Activated naive CD8-positive, alpha-beta T cell treated with anti-CD3 and anti-CD28 coated beads for 36 hours (primary cell): ENCODE data around the gene CYP26B1. TPM values are rescaled to one million over a fixed set of nuclear protein-coding genes. Genes with fewer than 3 reads are reported as not detected.

Experiments
- DNase-seq: peaks from one replicate; pipeline ENCODE4 v3.0.0; 2021
- H3K27ac Mint-ChIP-seq: one replicate; pipeline ENCODE4 v1.8.0; 2022; ENCODE audit warnings: mild to moderate bottlenecking, moderate library complexity, mixed read lengths
- H3K27me3 Mint-ChIP-seq: one replicate; pipeline ENCODE4 v1.8.0; 2022; ENCODE audit warnings: mild to moderate bottlenecking, mixed read lengths
- H3K36me3 Mint-ChIP-seq: one replicate; pipeline ENCODE4 v1.8.0; 2021; ENCODE audit warnings: mild to moderate bottlenecking, mixed read lengths
- H3K4me1 Mint-ChIP-seq: one replicate; pipeline ENCODE4 v1.8.0; 2021; ENCODE audit warnings: mixed read lengths
- H3K4me3 Mint-ChIP-seq: one replicate; pipeline ENCODE4 v1.8.0; 2022; ENCODE audit warnings: mild to moderate bottlenecking, moderate library complexity, mixed read lengths
- H3K9me3 Mint-ChIP-seq: one replicate; pipeline ENCODE4 v1.8.0; 2022; ENCODE audit warnings: mixed read lengths
- total RNA-seq, 2 experiments: library from RNA; stranded (reverse); gene quantifications; one replicate each; pipeline ENCODE4 v1.2.3, GENCODE V29; 2021

The CYP26B1 gene
- total RNA-seq, 2 experiments from 2014 or later = not detected

GRCh38 chr2:72083751-72084583 is 63.7 kb downstream of the CYP26B1 start:
- peaks cover 7% of the 10 kb centered on the region for H3K27me3 Mint-ChIP-seq
- H3K36me3 Mint-ChIP-seq = no peaks in the 10 kb centered on the region
- no peaks in the 10 kb centered on the region for H3K4me1 Mint-ChIP-seq
- H3K27ac Mint-ChIP-seq = no peak overlapping the region
- DNase-seq = no peak
- no peaks in the 10 kb centered on the region for H3K9me3 Mint-ChIP-seq
- H3K4me3 Mint-ChIP-seq = no peak overlapping the region

GRCh38 chr2:72082887-72083286 is 64.8 kb downstream of the CYP26B1 start:
- DNase-seq = no peak
- H3K27me3 Mint-ChIP-seq = peaks cover 7% of the 10 kb centered on the region
- no peaks in the 10 kb centered on the region for H3K36me3 Mint-ChIP-seq
- H3K4me1 Mint-ChIP-seq = no peaks in the 10 kb centered on the region
- no peaks in the 10 kb centered on the region for H3K9me3 Mint-ChIP-seq
- no peak overlapping the region for H3K27ac Mint-ChIP-seq
- no peak overlapping the region for H3K4me3 Mint-ChIP-seq

DNA sequence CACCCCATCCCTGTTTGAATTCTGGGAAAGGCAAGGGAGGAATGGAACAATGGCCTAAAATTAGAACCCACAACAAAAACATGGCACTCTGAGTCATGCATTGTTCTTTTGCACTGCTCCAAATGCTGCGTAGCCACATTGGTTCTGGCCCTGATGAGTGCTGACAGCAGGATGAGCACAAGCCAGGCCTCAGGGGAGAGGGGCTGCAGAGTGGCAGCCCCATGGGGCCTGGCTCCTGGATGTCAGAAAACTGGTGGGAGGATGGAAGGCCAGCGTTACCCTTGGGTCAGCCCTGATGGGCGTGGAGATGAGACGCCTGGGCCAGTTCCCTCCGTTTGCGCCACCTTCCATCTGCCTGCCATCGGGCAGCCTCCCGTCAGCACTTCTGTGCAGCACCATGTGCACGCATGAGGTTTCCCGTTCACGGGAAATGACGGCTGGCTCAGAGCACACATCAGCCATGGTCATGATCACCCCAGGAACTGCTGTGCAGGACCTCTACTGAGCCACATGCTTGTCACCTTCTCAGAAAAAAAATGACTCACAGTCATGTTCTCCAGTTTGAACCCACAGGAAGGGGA is 65.6 kb downstream of the CYP26B1 start:
- Mint-ChIP-seq H3K4me3 (no peak overlapping the region), H3K9me3 (no peaks in the 10 kb centered on the region), H3K36me3 (no peaks in the 10 kb centered on the region), H3K4me1 (no peaks in the 10 kb centered on the region), H3K27me3 (peaks cover 7% of the 10 kb centered on the region), H3K27ac (no peak overlapping the region)
- DNase-seq = no peak

GRCh38 chr2:72081451-72081850 is 66.2 kb downstream of the CYP26B1 start:
- no peak overlapping the region for H3K27ac Mint-ChIP-seq
- DNase-seq = no peak
- no peaks in the 10 kb centered on the region for H3K36me3 Mint-ChIP-seq
- H3K4me1 Mint-ChIP-seq = no peaks in the 10 kb centered on the region
- peaks cover 7% of the 10 kb centered on the region for H3K27me3 Mint-ChIP-seq
- no peak overlapping the region for H3K4me3 Mint-ChIP-seq
- H3K9me3 Mint-ChIP-seq = no peaks in the 10 kb centered on the region

- DNase-seq = no peak
- peaks cover 4% of the 10 kb centered on the region for H3K27me3 Mint-ChIP-seq
- no peaks in the 10 kb centered on the region for H3K4me1 Mint-ChIP-seq
- H3K27ac Mint-ChIP-seq = no peak overlapping the region
- no peaks in the 10 kb centered on the region for H3K36me3 Mint-ChIP-seq
- H3K4me3 Mint-ChIP-seq = no peak overlapping the region
- H3K9me3 Mint-ChIP-seq = no peaks in the 10 kb centered on the region
Measured at GRCh38 chr2:72080286-72081145, 67.1 kb downstream of the CYP26B1 start.
